Activated CD4-positive, alpha-beta T cell treated with anti-CD3 and anti-CD28 coated beads, Interleukin-2, amount 10 ng/mL, durations not matched to agents 24 days and 14 days (primary cell): Measurements from ENCODE around the gene KIF14. TPM values are rescaled to one million over a fixed set of nuclear protein-coding genes. Genes with fewer than 3 reads are reported as not detected.

ENCODE experiments used
- DNase-seq: peaks from one replicate; pipeline ENCODE4 v3.0.0; 2022
- H3K27ac Mint-ChIP-seq: one replicate; pipeline ENCODE4 v1.8.0; 2022; ENCODE audit warnings: mild to moderate bottlenecking, mixed read lengths
- H3K27me3 Mint-ChIP-seq: one replicate; pipeline ENCODE4 v1.8.0; 2022; ENCODE audit warnings: mixed read lengths
- H3K36me3 Mint-ChIP-seq: one replicate; pipeline ENCODE4 v1.8.0; 2022; ENCODE audit warnings: low read depth, mild to moderate bottlenecking, mixed read lengths
- H3K4me1 Mint-ChIP-seq: one replicate; pipeline ENCODE4 v1.8.0; 2021; ENCODE audit warnings: mixed read lengths
- H3K4me3 Mint-ChIP-seq: one replicate; pipeline ENCODE4 v1.8.0; 2022; ENCODE audit warnings: mild to moderate bottlenecking, moderate library complexity, mixed read lengths
- H3K9me3 Mint-ChIP-seq: one replicate; pipeline ENCODE4 v1.8.0; 2021; ENCODE audit warnings: mixed read lengths
- intact Hi-C: fragments of 100-400 bp; cut with micrococcal nuclease; formaldehyde crosslinking; loops from one replicate; pipeline ENCODE4 v1.15.1; 2023
- total RNA-seq: library from RNA; stranded (reverse); gene quantifications from 2 replicates; pipeline ENCODE4 v1.2.3, GENCODE V29; 2022

Gene KIF14
- total RNA-seq, 1 donor from 2014 or later = 11.6 TPM

DNA sequence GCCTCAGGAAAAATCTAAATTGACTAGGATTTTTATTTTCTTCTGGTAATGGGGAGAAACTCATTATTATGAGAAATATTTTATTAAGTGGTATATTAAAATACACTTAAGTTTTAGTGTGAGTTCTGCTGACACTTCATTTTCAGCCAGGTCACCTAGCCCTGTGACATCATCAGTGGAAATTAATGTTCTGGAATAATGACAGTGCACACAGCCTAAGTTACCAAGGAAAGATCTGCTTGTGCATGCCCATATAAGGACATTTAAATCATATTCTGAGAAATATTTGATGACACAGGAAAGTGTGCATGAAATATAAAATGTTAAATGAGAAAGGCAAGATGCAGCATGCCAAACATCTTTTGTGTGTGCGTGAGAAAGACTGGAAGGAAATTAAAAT is 102.0 kb downstream of the KIF14 start:
- Mint-ChIP-seq H3K4me3 (no peak overlapping the region), H3K27ac (no peak overlapping the region), H3K27me3 (peaks cover 4% of the 10 kb centered on the region), H3K4me1 (no peaks in the 10 kb centered on the region), H3K9me3 (no peaks in the 10 kb centered on the region), H3K36me3 (no peaks in the 10 kb centered on the region)
- DNase-seq = no peak
- intact Hi-C loops = no loop called here

GRCh38 chr1:200512191-200512590 is 108.4 kb downstream of the KIF14 start:
- DNase-seq = no peak
- Mint-ChIP-seq H3K27me3 (peaks cover 22% of the 10 kb centered on the region), H3K4me1 (peaks cover 3% of the 10 kb centered on the region), H3K36me3 (no peaks in the 10 kb centered on the region), H3K27ac (no peak overlapping the region), H3K9me3 (no peaks in the 10 kb centered on the region), H3K4me3 (no peak overlapping the region)
- intact Hi-C loops = no loop called here

GRCh38 chr1:200510228-200510623 is 110.3 kb downstream of the KIF14 start:
- intact Hi-C loops = loop anchor here (1.0 kb wide), 1 partner anchor 826 kb away; no protein-coding TSS in a partner anchor
- Mint-ChIP-seq H3K9me3 (no peaks in the 10 kb centered on the region), H3K4me3 (no peak overlapping the region), H3K4me1 (peaks cover 3% of the 10 kb centered on the region), H3K27me3 (peaks cover 28% of the 10 kb centered on the region), H3K36me3 (no peaks in the 10 kb centered on the region), H3K27ac (no peak overlapping the region)
- DNase-seq = peak; percentile 90

GRCh38 chr1:200506471-200506870 is 114.1 kb downstream of the KIF14 start:
- no peak for DNase-seq
- H3K27me3 Mint-ChIP-seq = peaks cover 27% of the 10 kb centered on the region
- no peak overlapping the region for H3K4me3 Mint-ChIP-seq
- intact Hi-C loops = no loop called here
- H3K36me3 Mint-ChIP-seq = no peaks in the 10 kb centered on the region
- H3K27ac Mint-ChIP-seq = no peak overlapping the region
- H3K4me1 Mint-ChIP-seq = no peaks in the 10 kb centered on the region
- no peaks in the 10 kb centered on the region for H3K9me3 Mint-ChIP-seq

DNA sequence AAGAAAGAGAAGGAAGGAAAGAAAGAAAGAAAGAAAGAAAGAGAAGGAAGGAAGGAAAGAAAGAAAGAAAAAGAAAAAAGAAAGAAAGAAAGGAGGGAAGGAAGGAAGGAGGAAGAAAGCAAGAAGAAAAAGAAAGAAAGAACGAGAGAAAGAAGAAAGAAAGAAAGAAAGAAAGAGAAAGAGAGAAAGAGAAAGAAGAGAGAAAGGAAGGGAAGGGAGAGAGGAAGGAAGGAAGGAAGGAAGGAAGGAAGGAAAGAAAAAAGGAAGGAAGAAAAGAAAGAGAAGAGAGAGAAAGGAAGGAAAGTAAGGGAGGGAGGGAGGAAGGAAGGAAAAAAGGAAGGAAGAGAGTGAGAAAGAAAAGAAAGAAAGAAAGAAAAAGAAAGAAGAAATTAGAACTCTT is 115.3 kb downstream of the KIF14 start:
- no peak for DNase-seq
- intact Hi-C loops = no loop called here
- Mint-ChIP-seq H3K27ac (no peak overlapping the region), H3K9me3 (no peaks in the 10 kb centered on the region), H3K36me3 (no peaks in the 10 kb centered on the region), H3K4me3 (no peak overlapping the region), H3K27me3 (peaks cover 25% of the 10 kb centered on the region), H3K4me1 (no peaks in the 10 kb centered on the region)

Other genes starting within 250 kb of the KIF14 start
- 19.0 and 20.4 TPM in 2 replicates for gene ZNF281, start 210.7 kb downstream of the KIF14 start, total RNA-seq
- 14.0 and 14.3 TPM in 2 replicates for gene DDX59, start 49.2 kb upstream of the KIF14 start, total RNA-seq
- gene CAMSAP2, start 118.1 kb upstream of the KIF14 start, total RNA-seq = 1.4 and 2.5 TPM in 2 replicates